ENCODE data around the gene HNF1B. TPM values are rescaled to one million over a fixed set of nuclear protein-coding genes. Genes with fewer than 3 reads are reported as not detected.

Gene HNF1B
- not detected in 2 replicates for total RNA-seq

GRCh38 chr17:37744961-37745800 is at the start of gene HNF1B:
HNF1B (minus strand) TSS chr17:37745059; CDS start chr17:37744884, 175 bp downstream.

GRCh38 chr17:37643118-37643766 is 101.6 kb downstream of the HNF1B start, which contains the start of gene DDX52:
DDX52 (minus strand) TSS chr17:37643446; CDS start chr17:37643420, 26 bp downstream.

Other genes with a start within 250 kb of the HNF1B start
- gene SYNRG, start 135.6 kb downstream of the HNF1B start, total RNA-seq: 19.9 and 23.2 TPM in 2 replicates
- 39.2 and 60.8 TPM in 2 replicates for gene DDX52, start 101.6 kb downstream of the HNF1B start, total RNA-seq
- gene TBC1D3K, start 179.4 kb upstream of the HNF1B start, total RNA-seq: not detected in 2 replicates
- gene TBC1D3L, start 244.0 kb upstream of the HNF1B start, total RNA-seq: 3.0 and 3.9 TPM in 2 replicates